B cell (primary cell): ENCODE results near the gene HEXIM1.

Experiments
- EZH2 ChIP-seq: IDR thresholded peaks from 2 replicates; pipeline ENCODE4 v1.6.1; 2012; ENCODE audit warnings: borderline replicate concordance, low read depth, mild to moderate bottlenecking, moderate library complexity, low read length; ENCODE audit not compliant: insufficient read depth, poor library complexity, severe bottlenecking
- TF ChIP-seq, protein P1 (sequence below): fragments of 200-600 bp; IDR thresholded peaks from one replicate; pipeline ENCODE4 v1.8.0; 2022; ENCODE audit warnings: antibody characterized with exemption, mild to moderate bottlenecking

DNA sequence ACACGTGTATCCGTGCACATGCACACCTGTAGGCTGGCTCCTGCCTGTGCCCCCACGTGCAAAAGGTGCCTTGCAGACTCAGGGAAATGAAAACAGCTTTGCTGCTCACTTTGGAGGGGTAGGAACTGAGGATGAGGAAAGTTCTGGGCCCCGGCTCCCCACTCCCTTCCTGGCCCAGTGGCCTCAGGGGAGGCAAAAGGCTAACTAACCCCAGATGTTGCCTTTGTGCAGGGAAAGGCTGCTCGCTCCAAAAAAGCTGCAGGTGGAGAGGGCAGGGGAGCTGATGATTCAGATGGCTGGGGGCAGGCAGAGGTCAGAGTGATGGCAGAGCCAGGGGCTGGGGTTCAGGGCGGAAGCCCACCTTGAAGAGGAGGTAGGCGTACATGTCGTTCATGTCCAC lies 28.3 kb upstream of the HEXIM1 start:
- TF ChIP-seq EZH2: no peak
- TF ChIP-seq, protein P1, sequence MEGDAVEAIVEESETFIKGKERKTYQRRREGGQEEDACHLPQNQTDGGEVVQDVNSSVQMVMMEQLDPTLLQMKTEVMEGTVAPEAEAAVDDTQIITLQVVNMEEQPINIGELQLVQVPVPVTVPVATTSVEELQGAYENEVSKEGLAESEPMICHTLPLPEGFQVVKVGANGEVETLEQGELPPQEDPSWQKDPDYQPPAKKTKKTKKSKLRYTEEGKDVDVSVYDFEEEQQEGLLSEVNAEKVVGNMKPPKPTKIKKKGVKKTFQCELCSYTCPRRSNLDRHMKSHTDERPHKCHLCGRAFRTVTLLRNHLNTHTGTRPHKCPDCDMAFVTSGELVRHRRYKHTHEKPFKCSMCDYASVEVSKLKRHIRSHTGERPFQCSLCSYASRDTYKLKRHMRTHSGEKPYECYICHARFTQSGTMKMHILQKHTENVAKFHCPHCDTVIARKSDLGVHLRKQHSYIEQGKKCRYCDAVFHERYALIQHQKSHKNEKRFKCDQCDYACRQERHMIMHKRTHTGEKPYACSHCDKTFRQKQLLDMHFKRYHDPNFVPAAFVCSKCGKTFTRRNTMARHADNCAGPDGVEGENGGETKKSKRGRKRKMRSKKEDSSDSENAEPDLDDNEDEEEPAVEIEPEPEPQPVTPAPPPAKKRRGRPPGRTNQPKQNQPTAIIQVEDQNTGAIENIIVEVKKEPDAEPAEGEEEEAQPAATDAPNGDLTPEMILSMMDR: no peak
